GM20000 (cell line): ENCODE results near the gene SHC1.

ENCODE experiments used
- DNase-seq: peaks from one replicate; pipeline ENCODE4 v3.0.0; 2012; ENCODE audit warnings: low spot score
- CTCF ChIP-seq: IDR thresholded peaks from 2 replicates; pipeline ENCODE4 v1.5.1; 2012; ENCODE audit warnings: mild to moderate bottlenecking, control low read depth; ENCODE audit errors: extremely low read depth, missing control alignments

Gene SHC1

GRCh38 chr1:155001675-155002463 is 31.3 kb upstream of the SHC1 start:
- peak; percentile 99 for DNase-seq
- peak; percentile 47 for TF ChIP-seq CTCF

GRCh38 chr1:155001425-155001674 is 30.8 kb upstream of the SHC1 start:
- TF ChIP-seq CTCF, result no peak
- DNase-seq, result no peak

- peak; percentile 90 for DNase-seq
- TF ChIP-seq CTCF, result no peak
Measured at GRCh38 chr1:155000726-155001424, 30.3 kb upstream of the SHC1 start.

- no peak for TF ChIP-seq CTCF
- DNase-seq, result no peak
Measured at GRCh38 chr1:155000411-155000725, 29.8 kb upstream of the SHC1 start.

GRCh38 chr1:154999571-155000410 is 29.2 kb upstream of the SHC1 start:
- no peak for TF ChIP-seq CTCF
- DNase-seq, result peak; percentile 82

- peak; percentile 78 for DNase-seq
Measured at GRCh38 chr1:154998818-154999570, 28.4 kb upstream of the SHC1 start.

More at GRCh38 chr1:154998818-154999570, 28.4 kb upstream of the SHC1 start:
- TF ChIP-seq CTCF, result peak; percentile 65
